Hindlimb muscle (tissue), 1 donor: Measurements from ENCODE around the gene RANGAP1. TPM values are rescaled to one million over a fixed set of nuclear protein-coding genes. Genes with fewer than 3 reads are reported as not detected.

Experiments used
- DNase-seq: peaks from one replicate; pipeline ENCODE4 v3.0.0-alpha.2; 2013
- polyA plus RNA-seq: library from polyadenylated mRNA; unstranded; fragments of 120-200 nt; gene quantifications from one replicate; pipeline ENCODE4 v1.2.1, GENCODE V29; 2013; ENCODE audit not compliant: insufficient read length

The RANGAP1 gene
- polyA plus RNA-seq, 1 donor = 31.1 TPM

GRCh38 chr22:41256254-41257253 is 29.4 kb downstream of the RANGAP1 start:
- no peak for DNase-seq

- no peak for DNase-seq
Measured at GRCh38 chr22:41254230-41254629, 31.8 kb downstream of the RANGAP1 start.

GRCh38 chr22:41252365-41252764 is 33.6 kb downstream of the RANGAP1 start:
- no peak for DNase-seq

- DNase-seq = no peak
Measured at GRCh38 chr22:41250127-41250526, 35.9 kb downstream of the RANGAP1 start.

GRCh38 chr22:41249442-41249841 is 36.5 kb downstream of the RANGAP1 start:
- DNase-seq = no peak

- no peak for DNase-seq
Measured at GRCh38 chr22:41248758-41249157, 37.2 kb downstream of the RANGAP1 start.

- no peak for DNase-seq
Measured at GRCh38 chr22:41248314-41248713, 37.7 kb downstream of the RANGAP1 start.

GRCh38 chr22:41247703-41248102 is 38.3 kb downstream of the RANGAP1 start:
- DNase-seq = no peak

GRCh38 chr22:41245917-41246499 is 40.0 kb downstream of the RANGAP1 start:
- no peak for DNase-seq

- no peak for DNase-seq
Measured at GRCh38 chr22:41243361-41243760, 42.6 kb downstream of the RANGAP1 start.

GRCh38 chr22:41242396-41243117 is 43.4 kb downstream of the RANGAP1 start:
- DNase-seq = no peak

GRCh38 chr22:41241133-41241676 is 44.8 kb downstream of the RANGAP1 start:
- DNase-seq = no peak

- DNase-seq = no peak
Measured at GRCh38 chr22:41240377-41241132, 45.4 kb downstream of the RANGAP1 start, which contains the start of gene CHADL. Gene CHADL, minus strand, starts transcription at chr22:41240931. Its CDS starts 50 bp downstream, at chr22:41240881.

- DNase-seq = no peak
Measured at GRCh38 chr22:41239443-41240128, 46.4 kb downstream of the RANGAP1 start.

- no peak for DNase-seq
Measured at GRCh38 chr22:41238570-41239442, 47.2 kb downstream of the RANGAP1 start.

GRCh38 chr22:41237707-41238569 is 48.0 kb downstream of the RANGAP1 start:
- peak; percentile 71 for DNase-seq

- DNase-seq = no peak
Measured at GRCh38 chr22:41237036-41237706, 48.8 kb downstream of the RANGAP1 start.

- DNase-seq = no peak
Measured at GRCh38 chr22:41234815-41235695, 50.9 kb downstream of the RANGAP1 start.
